HEK293 (cell line): ENCODE measurements around the gene KIAA1671.

Experiments
- GLIS1 ChIP-seq: fragments of 450-650 bp; formaldehyde crosslinking; IDR thresholded peaks from 2 replicates; pipeline ENCODE4 v1.5.1; 2016; ENCODE audit warnings: missing biosample characterization, missing genetic modification characterization
- HIC1 ChIP-seq: fragments of 450-650 bp; formaldehyde crosslinking; IDR thresholded peaks from 2 replicates; pipeline ENCODE4 v1.5.1; 2016; ENCODE audit warnings: missing biosample characterization, missing genetic modification characterization
- HOXC10 ChIP-seq: sonication (generic); formaldehyde crosslinking; IDR thresholded peaks from 2 replicates; pipeline ENCODE4 v1.8.1; 2023; ENCODE audit warnings: mild to moderate bottlenecking, missing genetic modification reagents
- IKZF3 ChIP-seq: fragments of 450-650 bp; IDR thresholded peaks from 2 replicates; pipeline ENCODE4 v1.5.0; 2018; ENCODE audit warnings: missing biosample characterization, mild to moderate bottlenecking, missing genetic modification characterization, moderate library complexity
- MZF1 ChIP-seq: fragments of 450-650 bp; formaldehyde crosslinking; IDR thresholded peaks from 2 replicates; pipeline ENCODE4 v1.5.1; 2017; ENCODE audit warnings: missing biosample characterization, missing genetic modification characterization, borderline replicate concordance
- SP2 ChIP-seq: fragments of 450-650 bp; formaldehyde crosslinking; IDR thresholded peaks from 2 replicates; pipeline ENCODE4 v1.5.1; 2016; ENCODE audit warnings: missing biosample characterization, missing genetic modification characterization
- SP3 ChIP-seq: fragments of 450-650 bp; formaldehyde crosslinking; IDR thresholded peaks from 2 replicates; pipeline ENCODE4 v1.5.1; 2016; ENCODE audit warnings: missing biosample characterization, missing genetic modification characterization
- ZFP3 ChIP-seq: fragments of 450-650 bp; formaldehyde crosslinking; IDR thresholded peaks from 2 replicates; pipeline ENCODE4 v1.5.1; 2016; ENCODE audit warnings: low read depth, missing biosample characterization, missing genetic modification characterization
- ZIC2 ChIP-seq: fragments of 450-650 bp; formaldehyde crosslinking; IDR thresholded peaks from 2 replicates; pipeline ENCODE4 v1.5.1; 2016; ENCODE audit warnings: missing biosample characterization, missing genetic modification characterization
- ZNF146 ChIP-seq: fragments of 450-650 bp; formaldehyde crosslinking; IDR thresholded peaks from 2 replicates; pipeline ENCODE4 v1.5.1; 2016; ENCODE audit warnings: missing biosample characterization, missing genetic modification characterization
- ZNF211 ChIP-seq: fragments of 450-650 bp; formaldehyde crosslinking; IDR thresholded peaks from 2 replicates; pipeline ENCODE4 v1.5.1; 2016; ENCODE audit warnings: low read depth, missing biosample characterization, missing genetic modification characterization
- ZNF24 ChIP-seq: fragments of 450-650 bp; formaldehyde crosslinking; IDR thresholded peaks from 2 replicates; pipeline ENCODE4 v1.5.1; 2016; ENCODE audit warnings: missing biosample characterization, missing genetic modification characterization
- ZNF311 ChIP-seq: fragments of 450-650 bp; formaldehyde crosslinking; IDR thresholded peaks from 2 replicates; pipeline ENCODE4 v1.5.1; 2017; ENCODE audit warnings: missing biosample characterization, missing genetic modification characterization, borderline replicate concordance
- ZNF398 ChIP-seq: fragments of 450-650 bp; formaldehyde crosslinking; IDR thresholded peaks from 2 replicates; pipeline ENCODE4 v1.5.1; 2017; ENCODE audit warnings: missing biosample characterization, missing genetic modification characterization
- ZNF426 ChIP-seq: fragments of 450-650 bp; formaldehyde crosslinking; IDR thresholded peaks from 2 replicates; pipeline ENCODE4 v1.5.1; 2017; ENCODE audit warnings: missing biosample characterization, missing genetic modification characterization, mild to moderate bottlenecking, inconsistent platforms, moderate library complexity
- ZNF473 ChIP-seq: fragments of 450-650 bp; formaldehyde crosslinking; IDR thresholded peaks from 2 replicates; pipeline ENCODE4 v1.5.1; 2017; ENCODE audit warnings: missing biosample characterization, missing genetic modification characterization
- ZNF518A ChIP-seq: fragments of 450-650 bp; formaldehyde crosslinking; conservative IDR thresholded peaks from 2 replicates; pipeline ENCODE4 v1.5.1; 2016; ENCODE audit warnings: low read depth, missing biosample characterization, missing genetic modification characterization
- TF ChIP-seq, protein P1 (sequence below): fragments of 450-650 bp; formaldehyde crosslinking; IDR thresholded peaks from 2 replicates; pipeline ENCODE4 v1.5.1; 2016; ENCODE audit warnings: missing biosample characterization, missing genetic modification characterization
- TF ChIP-seq, protein P2 (sequence below): fragments of 450-650 bp; formaldehyde crosslinking; IDR thresholded peaks from 2 replicates; pipeline ENCODE4; 2016; ENCODE audit warnings: missing biosample characterization, missing genetic modification characterization
- TF ChIP-seq, protein P3 (sequence below): fragments of 450-650 bp; formaldehyde crosslinking; IDR thresholded peaks from 2 replicates; pipeline ENCODE4 v1.5.1; 2016; ENCODE audit warnings: missing biosample characterization, missing genetic modification characterization

KIAA1671 gene

DNA sequence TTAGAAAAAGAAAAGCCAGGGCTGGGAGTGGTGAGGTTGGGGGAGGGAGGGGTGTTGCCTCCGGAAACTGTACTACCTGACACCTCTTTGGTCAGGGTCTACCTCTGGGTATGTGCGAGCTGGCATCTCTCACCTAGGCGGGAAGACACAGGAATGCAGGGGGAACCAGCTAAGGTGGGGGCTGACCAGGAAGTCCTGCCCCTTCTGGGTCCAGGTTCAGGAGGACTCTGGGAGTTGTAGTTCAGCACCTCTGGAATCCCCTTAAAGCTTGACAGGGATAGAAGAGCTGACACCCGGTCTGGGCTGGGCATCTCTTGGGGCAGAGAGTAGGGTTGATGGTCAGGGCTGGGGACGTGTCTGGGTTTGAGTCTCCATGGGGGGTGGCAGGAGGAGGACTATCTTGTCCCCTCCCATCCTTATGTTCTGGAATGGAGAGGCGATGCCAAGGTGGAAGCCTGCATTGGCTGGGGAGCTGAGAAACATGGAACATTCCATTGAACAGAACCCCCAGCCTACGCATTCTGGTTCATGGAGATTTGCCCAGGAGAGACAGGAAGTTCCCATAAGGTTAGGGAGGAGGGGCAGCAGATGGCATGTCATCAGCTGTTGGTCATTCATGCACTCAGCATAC, 2.1 kb upstream of the KIAA1671 start (continued):
- TF ChIP-seq, protein P1, sequence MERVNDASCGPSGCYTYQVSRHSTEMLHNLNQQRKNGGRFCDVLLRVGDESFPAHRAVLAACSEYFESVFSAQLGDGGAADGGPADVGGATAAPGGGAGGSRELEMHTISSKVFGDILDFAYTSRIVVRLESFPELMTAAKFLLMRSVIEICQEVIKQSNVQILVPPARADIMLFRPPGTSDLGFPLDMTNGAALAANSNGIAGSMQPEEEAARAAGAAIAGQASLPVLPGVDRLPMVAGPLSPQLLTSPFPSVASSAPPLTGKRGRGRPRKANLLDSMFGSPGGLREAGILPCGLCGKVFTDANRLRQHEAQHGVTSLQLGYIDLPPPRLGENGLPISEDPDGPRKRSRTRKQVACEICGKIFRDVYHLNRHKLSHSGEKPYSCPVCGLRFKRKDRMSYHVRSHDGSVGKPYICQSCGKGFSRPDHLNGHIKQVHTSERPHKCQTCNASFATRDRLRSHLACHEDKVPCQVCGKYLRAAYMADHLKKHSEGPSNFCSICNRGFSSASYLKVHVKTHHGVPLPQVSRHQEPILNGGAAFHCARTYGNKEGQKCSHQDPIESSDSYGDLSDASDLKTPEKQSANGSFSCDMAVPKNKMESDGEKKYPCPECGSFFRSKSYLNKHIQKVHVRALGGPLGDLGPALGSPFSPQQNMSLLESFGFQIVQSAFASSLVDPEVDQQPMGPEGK: peak; percentile 82
- TF ChIP-seq MZF1 (tag by site-specific recombination): no peak
- TF ChIP-seq ZNF311 (tag by site-specific recombination): no peak
- peak; percentile 30; the same call in 1 of the 2 replicates for TF ChIP-seq ZNF518A (tag by site-specific recombination)
- no peak for TF ChIP-seq ZFP3
- TF ChIP-seq, protein P2, sequence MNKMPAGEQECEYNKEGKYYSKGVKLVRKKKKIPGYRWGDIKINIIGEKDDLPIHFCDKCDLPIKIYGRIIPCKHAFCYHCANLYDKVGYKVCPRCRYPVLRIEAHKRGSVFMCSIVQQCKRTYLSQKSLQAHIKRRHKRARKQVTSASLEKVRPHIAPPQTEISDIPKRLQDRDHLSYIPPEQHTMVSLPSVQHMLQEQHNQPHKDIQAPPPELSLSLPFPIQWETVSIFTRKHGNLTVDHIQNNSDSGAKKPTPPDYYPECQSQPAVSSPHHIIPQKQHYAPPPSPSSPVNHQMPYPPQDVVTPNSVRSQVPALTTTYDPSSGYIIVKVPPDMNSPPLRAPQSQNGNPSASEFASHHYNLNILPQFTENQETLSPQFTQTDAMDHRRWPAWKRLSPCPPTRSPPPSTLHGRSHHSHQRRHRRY (tag by site-specific recombination): no peak
- TF ChIP-seq ZNF146 (tag by site-specific recombination): no peak
- TF ChIP-seq IKZF3 (tag by site-specific recombination): peak; percentile 30; the same call in 1 of the 2 replicates
- TF ChIP-seq ZNF24 (tag by site-specific recombination): no peak
- TF ChIP-seq SP2 (tag by site-specific recombination): peak; percentile 72
- TF ChIP-seq, protein P3, sequence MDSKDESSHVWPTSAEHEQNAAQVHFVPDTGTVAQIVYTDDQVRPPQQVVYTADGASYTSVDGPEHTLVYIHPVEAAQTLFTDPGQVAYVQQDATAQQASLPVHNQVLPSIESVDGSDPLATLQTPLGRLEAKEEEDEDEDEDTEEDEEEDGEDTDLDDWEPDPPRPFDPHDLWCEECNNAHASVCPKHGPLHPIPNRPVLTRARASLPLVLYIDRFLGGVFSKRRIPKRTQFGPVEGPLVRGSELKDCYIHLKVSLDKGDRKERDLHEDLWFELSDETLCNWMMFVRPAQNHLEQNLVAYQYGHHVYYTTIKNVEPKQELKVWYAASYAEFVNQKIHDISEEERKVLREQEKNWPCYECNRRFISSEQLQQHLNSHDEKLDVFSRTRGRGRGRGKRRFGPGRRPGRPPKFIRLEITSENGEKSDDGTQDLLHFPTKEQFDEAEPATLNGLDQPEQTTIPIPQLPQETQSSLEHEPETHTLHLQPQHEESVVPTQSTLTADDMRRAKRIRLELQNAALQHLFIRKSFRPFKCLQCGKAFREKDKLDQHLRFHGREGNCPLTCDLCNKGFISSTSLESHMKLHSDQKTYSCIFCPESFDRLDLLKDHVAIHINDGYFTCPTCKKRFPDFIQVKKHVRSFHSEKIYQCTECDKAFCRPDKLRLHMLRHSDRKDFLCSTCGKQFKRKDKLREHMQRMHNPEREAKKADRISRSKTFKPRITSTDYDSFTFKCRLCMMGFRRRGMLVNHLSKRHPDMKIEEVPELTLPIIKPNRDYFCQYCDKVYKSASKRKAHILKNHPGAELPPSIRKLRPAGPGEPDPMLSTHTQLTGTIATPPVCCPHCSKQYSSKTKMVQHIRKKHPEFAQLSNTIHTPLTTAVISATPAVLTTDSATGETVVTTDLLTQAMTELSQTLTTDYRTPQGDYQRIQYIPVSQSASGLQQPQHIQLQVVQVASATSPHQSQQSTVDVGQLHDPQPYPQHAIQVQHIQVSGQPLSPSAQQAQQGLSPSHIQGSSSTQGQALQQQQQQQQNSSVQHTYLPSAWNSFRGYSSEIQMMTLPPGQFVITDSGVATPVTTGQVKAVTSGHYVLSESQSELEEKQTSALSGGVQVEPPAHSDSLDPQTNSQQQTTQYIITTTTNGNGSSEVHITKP (tag by site-specific recombination): peak; percentile 98
- peak; percentile 81 for TF ChIP-seq SP3 (tag by site-specific recombination)
- no peak for TF ChIP-seq ZIC2 (tag by site-specific recombination)
- TF ChIP-seq GLIS1 (tag by site-specific recombination): no peak
- TF ChIP-seq HIC1: 0 out of 2 replicates have a peak, but pooled peaks have one; percentile 16
- no peak for TF ChIP-seq ZNF398 (tag by site-specific recombination)
- TF ChIP-seq ZNF426 (tag by site-specific recombination): no peak
- TF ChIP-seq ZNF473: no peak
- no peak for TF ChIP-seq ZNF211
- TF ChIP-seq HOXC10 (CRISPR knock-in tag): no peak
